NCI-H2227 (cell line): ENCODE results near the gene GLG1.
"Not testable (repeated sequence)": the region's sequence is repeated elsewhere in the genome, so short reads cannot be mapped to it uniquely, and the experiment has no call there.

Experiments used
- DNase-seq: peaks from one replicate; lab custom pipeline; 2025; ENCODE audit not compliant: unreplicated experiment; lab: John Stamatoyannopoulos, UW

Gene GLG1

DNA sequence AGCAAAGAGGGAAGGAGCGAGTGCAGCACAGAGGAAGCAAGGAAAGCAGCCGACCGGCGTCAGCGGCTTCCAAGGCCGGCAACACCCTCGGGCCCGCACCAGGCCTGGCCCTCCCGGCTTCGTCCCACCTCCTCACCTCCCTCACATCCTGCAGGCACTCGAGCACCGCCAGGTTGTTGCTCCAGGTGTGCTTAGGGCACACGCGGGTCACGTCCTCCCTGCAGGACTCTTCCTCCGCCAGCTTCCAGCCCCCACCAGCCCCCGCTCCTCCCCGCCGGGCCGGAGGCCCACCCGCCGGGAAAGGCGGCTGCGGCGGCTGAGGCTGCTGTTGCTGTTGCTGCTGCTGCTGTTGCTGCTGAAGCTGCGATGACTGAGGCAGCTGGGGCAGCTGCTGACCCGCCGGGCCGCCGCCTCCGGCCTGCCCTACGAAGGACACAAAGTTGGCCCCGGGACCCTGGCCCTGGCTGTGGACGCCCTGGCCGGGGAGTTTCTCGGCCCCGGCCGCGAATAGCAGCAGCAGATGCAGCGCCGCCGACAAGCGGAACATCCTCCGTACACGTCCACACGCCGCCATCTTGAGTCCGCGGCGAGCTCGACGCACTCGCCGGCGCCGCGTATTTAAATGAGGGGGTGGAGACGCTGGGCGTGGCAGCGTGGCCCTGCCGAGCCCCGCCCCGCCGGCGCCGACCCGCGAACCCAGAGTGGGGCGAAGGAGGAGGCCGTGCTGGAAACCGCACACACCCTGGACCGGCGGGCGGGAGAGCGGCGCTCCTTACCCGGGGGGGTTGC is at the start of gene GLG1:
GLG1 (minus strand) TSS at position 594 of the 789 bp plus-strand sequence; CDS start at position 574, 20 bp downstream.
- DNase-seq: peak; percentile 91

DNA sequence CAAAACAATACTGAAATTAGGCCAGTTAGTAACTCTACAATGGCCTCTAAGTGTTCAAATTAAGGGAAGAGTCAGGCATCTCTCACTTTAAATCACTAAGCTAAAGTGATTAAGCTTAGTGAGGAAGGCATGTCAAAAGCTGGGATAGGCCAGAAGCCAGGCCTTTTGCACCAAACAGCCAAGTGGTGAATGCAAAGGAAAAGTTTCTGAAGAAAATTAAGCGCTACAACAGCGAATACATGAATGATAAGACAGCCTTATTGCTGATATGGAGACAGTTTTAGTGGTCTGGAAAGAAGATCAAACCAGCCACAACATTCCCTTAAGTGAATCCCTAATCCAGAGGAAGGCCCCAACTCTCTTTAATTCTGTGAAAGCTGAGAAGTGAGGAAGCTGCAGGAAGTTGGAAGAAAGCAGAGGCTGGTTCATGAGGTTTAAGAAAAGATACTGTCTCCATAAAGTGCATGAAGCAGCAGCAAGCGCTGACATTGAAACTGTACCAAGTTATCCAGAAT is 47.7 kb upstream of the GLG1 start:
- no peak for DNase-seq

DNA sequence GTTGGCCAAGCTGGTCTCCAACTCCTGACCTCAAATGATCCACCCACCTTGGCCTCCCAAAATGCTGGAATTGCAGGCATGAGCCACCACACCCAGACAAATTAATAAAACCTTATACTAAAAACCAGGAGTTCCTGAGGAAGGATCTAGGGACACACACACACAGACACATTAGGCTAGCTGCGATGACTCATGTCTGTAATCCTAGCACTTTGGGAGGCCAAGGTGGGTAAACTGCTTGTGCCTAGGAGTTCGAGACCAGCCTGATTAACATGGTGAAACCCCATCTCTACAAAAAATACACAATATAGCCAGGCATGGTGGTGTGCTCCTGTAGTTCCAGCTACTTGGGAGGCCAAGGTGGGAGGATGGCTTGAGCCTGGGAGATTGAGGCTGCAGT is 46.0 kb upstream of the GLG1 start:
- not testable (repeated sequence) for DNase-seq

- DNase-seq: no peak
Observed at GRCh38 chr16:74652249-74652648, 45.3 kb upstream of the GLG1 start.

DNA sequence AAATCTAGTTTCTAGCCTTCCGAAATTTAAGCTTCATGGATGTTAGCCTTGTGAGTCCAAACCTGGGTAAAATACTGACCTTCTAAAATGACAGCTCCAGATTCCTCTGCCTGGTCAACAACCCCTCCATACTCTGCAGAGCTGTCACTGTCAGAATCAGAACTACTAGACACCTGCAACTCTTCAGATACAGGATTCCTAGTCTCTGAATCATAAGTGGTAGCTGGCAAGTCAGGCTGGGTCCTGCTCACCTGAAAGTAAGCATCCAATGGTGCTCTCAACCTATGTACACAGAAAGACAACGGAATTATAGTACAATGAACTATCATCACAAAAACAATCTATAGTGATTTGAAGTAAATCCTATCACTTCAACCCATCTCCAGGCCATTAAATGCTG is 44.9 kb upstream of the GLG1 start:
- DNase-seq: no peak

GRCh38 chr16:74650966-74651567 is 44.2 kb upstream of the GLG1 start:
- peak; percentile 10 for DNase-seq

- DNase-seq: no peak
Observed at GRCh38 chr16:74649839-74650504, 43.1 kb upstream of the GLG1 start.

DNA sequence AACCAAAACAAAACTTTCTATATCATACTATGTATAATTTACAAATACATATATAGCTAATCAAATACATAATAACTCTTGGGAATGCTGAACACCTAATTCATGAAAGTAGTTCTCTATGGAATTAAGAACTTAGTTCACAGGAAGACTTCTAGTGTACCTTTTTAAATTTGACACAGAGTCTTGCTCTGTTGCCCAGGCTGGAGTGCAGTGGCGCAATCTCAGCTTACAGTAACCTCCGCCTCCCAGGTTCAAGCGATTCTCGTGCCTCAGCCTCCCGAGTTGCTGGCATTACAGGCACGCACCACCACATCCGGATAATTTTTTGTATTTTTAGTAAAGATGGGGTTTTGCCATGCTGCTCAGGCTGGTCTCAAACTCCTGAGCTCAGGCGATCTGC is 35.1 kb upstream of the GLG1 start:
- no peak for DNase-seq

- DNase-seq: no peak
Observed at GRCh38 chr16:74637742-74638453, 31.0 kb upstream of the GLG1 start.

DNA sequence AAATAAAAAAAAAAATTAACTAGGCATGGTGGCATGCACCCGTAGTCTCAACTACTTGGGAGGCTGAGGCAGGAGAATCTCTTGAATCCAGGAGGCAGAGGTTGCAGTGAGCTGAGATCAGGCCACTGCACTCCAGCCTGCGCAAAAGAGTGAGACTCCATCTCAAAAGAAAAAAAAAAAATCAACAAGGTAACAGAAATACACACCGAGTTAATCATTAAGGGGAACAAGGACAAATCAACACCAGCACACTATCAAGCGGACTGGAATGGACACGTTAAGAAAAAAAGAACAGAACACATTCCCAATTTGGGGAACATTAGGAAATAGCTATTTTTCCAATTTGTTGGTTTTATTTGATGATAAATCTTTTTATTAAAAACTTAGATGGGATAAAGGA is 28.4 kb upstream of the GLG1 start:
- DNase-seq: no peak

- DNase-seq: no peak
Observed at GRCh38 chr16:74633686-74634085, 26.8 kb upstream of the GLG1 start.

- DNase-seq: no peak
Observed at GRCh38 chr16:74627506-74628220, 20.7 kb upstream of the GLG1 start.

- no peak for DNase-seq
Observed at GRCh38 chr16:74626741-74627416, 20.0 kb upstream of the GLG1 start.

GRCh38 chr16:74625500-74626350 is 18.8 kb upstream of the GLG1 start:
- DNase-seq: no peak

- DNase-seq: no peak
Observed at GRCh38 chr16:74623839-74624235, 16.9 kb upstream of the GLG1 start.

GRCh38 chr16:74623214-74623838 is 16.4 kb upstream of the GLG1 start:
- peak; percentile 37 for DNase-seq

- no peak for DNase-seq
Observed at GRCh38 chr16:74622005-74622404, 15.1 kb upstream of the GLG1 start.

DNA sequence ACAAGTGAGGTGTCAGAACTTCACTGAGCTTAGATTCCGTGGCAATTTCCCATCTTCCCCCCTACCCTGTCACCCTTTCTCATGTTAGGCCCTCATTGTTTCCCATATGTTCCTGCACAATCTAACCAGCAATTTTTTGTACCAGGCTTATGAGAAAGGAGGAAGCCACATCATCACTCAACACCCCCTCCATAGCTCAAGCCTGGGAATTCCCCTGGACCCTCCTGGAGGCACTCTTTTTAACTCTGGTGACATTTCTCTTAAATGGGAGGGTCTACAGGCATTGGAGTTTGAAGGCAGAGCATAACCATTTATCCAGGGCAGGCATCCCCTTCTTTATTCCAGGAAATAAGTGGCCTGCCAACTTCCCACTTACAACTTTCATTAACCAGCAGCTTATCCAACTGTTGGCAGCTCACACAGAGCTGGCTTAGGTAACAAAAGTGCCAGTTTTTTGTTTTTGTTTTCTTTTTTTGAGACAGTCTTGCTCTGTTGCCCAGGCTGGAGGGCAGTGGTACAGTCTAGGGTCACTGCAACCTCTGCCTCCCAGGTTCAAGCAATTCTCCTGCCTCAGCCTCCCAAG is 10.4 kb upstream of the GLG1 start:
- DNase-seq: no peak
